GM23338 (cell line): ENCODE results near the gene XYLT1. TPM values are rescaled to one million over a fixed set of nuclear protein-coding genes. Genes with fewer than 3 reads are reported as not detected.

Source experiments
- ATAC-seq: fragments of 200-7000 bp; cut with Tn5 transposase; 3 replicates; pipeline ENCODE4 v1.9.1; 2020
- DNase-seq: peaks from one replicate; pipeline ENCODE4 v3.0.0-alpha.2; 2015; ENCODE audit warnings: low spot score
- H2AFZ ChIP-seq: fragments of 200-600 bp; sonication (generic); 2 replicates; pipeline ENCODE4 v1.8.0; 2016; ENCODE audit warnings: antibody characterized with exemption, mild to moderate bottlenecking, moderate library complexity
- H3F3A ChIP-seq: fragments of 200-600 bp; sonication (generic); replicated peaks from 2 replicates; pipeline ENCODE4 v1.8.0; 2017; ENCODE audit warnings: antibody characterized with exemption, mixed run types, low read depth
- H3K27ac ChIP-seq: fragments of 200-600 bp; sonication (generic); 2 replicates; pipeline ENCODE4 v1.6.1; 2016; ENCODE audit warnings: low read depth
- H3K27me3 ChIP-seq: fragments of 200-600 bp; sonication (generic); 2 replicates; pipeline ENCODE4 v1.8.0; 2016; ENCODE audit warnings: mild to moderate bottlenecking, mixed run types, moderate library complexity; ENCODE audit not compliant: insufficient read depth
- H3K36me3 ChIP-seq: fragments of 200-600 bp; sonication (generic); 2 replicates; pipeline ENCODE4 v1.8.0; 2016; ENCODE audit warnings: mild to moderate bottlenecking; ENCODE audit not compliant: insufficient read depth
- H3K4me1 ChIP-seq: fragments of 200-600 bp; sonication (generic); 2 replicates; pipeline ENCODE4 v1.8.0; 2016; ENCODE audit warnings: mild to moderate bottlenecking, moderate library complexity; ENCODE audit not compliant: insufficient read depth
- H3K4me2 ChIP-seq: fragments of 200-600 bp; sonication (generic); 2 replicates; pipeline ENCODE4 v1.7.1; 2017; ENCODE audit warnings: mixed run types
- H3K4me3 ChIP-seq: fragments of 200-600 bp; sonication (generic); 2 replicates; pipeline ENCODE4 v1.6.1; 2016; ENCODE audit warnings: mixed run types
- H3K79me2 ChIP-seq: fragments of 200-600 bp; sonication (generic); replicated peaks from 2 replicates; pipeline ENCODE4 v1.8.0; 2017; ENCODE audit warnings: mild to moderate bottlenecking; ENCODE audit not compliant: insufficient read depth
- H3K9me2 ChIP-seq: fragments of 200-600 bp; sonication (generic); 2 replicates; pipeline ENCODE4 v1.8.0; 2017; ENCODE audit not compliant: insufficient read depth
- H4K20me1 ChIP-seq: fragments of 200-600 bp; sonication (generic); replicated peaks from 2 replicates; pipeline ENCODE4 v1.8.0; 2017; ENCODE audit warnings: mild to moderate bottlenecking; ENCODE audit not compliant: insufficient read depth
- H3K27ac Mint-ChIP-seq: 2 replicates; pipeline ENCODE4 v1.8.0; 2020; ENCODE audit warnings: inconsistent platforms, mild to moderate bottlenecking, moderate library complexity, mixed read lengths
- H3K27me3 Mint-ChIP-seq: 3 replicates; pipeline ENCODE4 v1.8.0; 2022; ENCODE audit warnings: low read depth, mild to moderate bottlenecking, moderate library complexity, mixed read lengths, inconsistent platforms; ENCODE audit not compliant: insufficient read depth, poor library complexity
- H3K36me3 Mint-ChIP-seq: 3 replicates; pipeline ENCODE4 v1.8.0; 2021; ENCODE audit warnings: low read depth, mild to moderate bottlenecking, inconsistent platforms, moderate library complexity, mixed read lengths
- H3K4me1 Mint-ChIP-seq: 3 replicates; pipeline ENCODE4 v1.8.0; 2020; ENCODE audit warnings: mild to moderate bottlenecking, inconsistent platforms, mixed read lengths
- H3K4me3 Mint-ChIP-seq: 3 replicates; pipeline ENCODE4 v1.8.0; 2021; ENCODE audit warnings: moderate library complexity, mild to moderate bottlenecking, inconsistent platforms, mixed read lengths
- H3K9me3 Mint-ChIP-seq: 3 replicates; pipeline ENCODE4 v1.8.0; 2020; ENCODE audit warnings: moderate library complexity, mild to moderate bottlenecking, inconsistent platforms, mixed read lengths
- CREB1 ChIP-seq: fragments of 250-450 bp; sonication (Bioruptor Pico); IDR thresholded peaks from 2 replicates; pipeline ENCODE4 v1.5.0; 2020; ENCODE audit warnings: low read depth, mild to moderate bottlenecking, moderate library complexity
- ETS1 ChIP-seq: IDR thresholded peaks from 2 replicates; pipeline ENCODE4 v1.6.1; 2016; ENCODE audit warnings: antibody characterized with exemption
- EZH2 ChIP-seq: fragments of 200-600 bp; sonication (generic); IDR thresholded peaks from one replicate; pipeline ENCODE4 v1.8.0; 2017; ENCODE audit warnings: antibody characterized with exemption, mild to moderate bottlenecking, low read depth; ENCODE audit not compliant: unreplicated experiment
- EZH2phosphoT487 ChIP-seq: fragments of 200-600 bp; sonication (generic); IDR thresholded peaks from one replicate; pipeline ENCODE4 v1.8.1; 2018; ENCODE audit warnings: antibody characterized with exemption; ENCODE audit not compliant: unreplicated experiment
- JUNB ChIP-seq: IDR thresholded peaks from one replicate; pipeline ENCODE4 v1.6.1; 2016; ENCODE audit warnings: antibody characterized with exemption; ENCODE audit not compliant: unreplicated experiment
- NANOG ChIP-seq: IDR thresholded peaks from 2 replicates; pipeline ENCODE4 v1.6.1; 2016; ENCODE audit warnings: antibody characterized with exemption, borderline replicate concordance
- POLR2AphosphoS5 ChIP-seq: IDR thresholded peaks from 2 replicates; pipeline ENCODE4 v1.6.1; 2016; ENCODE audit warnings: antibody characterized with exemption, low read depth
- STAT1 ChIP-seq: IDR thresholded peaks from one replicate; pipeline ENCODE4 v1.6.1; 2016; ENCODE audit warnings: antibody characterized with exemption; ENCODE audit not compliant: unreplicated experiment
- ZNF114 ChIP-seq: fragments of 250-450 bp; sonication (Bioruptor Pico); IDR thresholded peaks from 2 replicates; pipeline ENCODE4 v1.5.0; 2020; ENCODE audit warnings: mild to moderate bottlenecking, moderate library complexity
- ZNF331 ChIP-seq: fragments of 250-450 bp; sonication (Bioruptor Pico); IDR thresholded peaks from 2 replicates; pipeline ENCODE4 v1.5.0; 2020; ENCODE audit warnings: low read depth, mild to moderate bottlenecking, moderate library complexity
- ZNF462 ChIP-seq: fragments of 250-450 bp; sonication (Bioruptor Pico); IDR thresholded peaks from 2 replicates; pipeline ENCODE4 v1.5.0; 2020; ENCODE audit warnings: mild to moderate bottlenecking, moderate library complexity
- polyA plus RNA-seq: library from polyadenylated mRNA; unstranded; fragments of >200 nt; fragmentation: Nextera tagmentation; extraction: Ambion mirVana; gene quantifications from 2 replicates; pipeline ENCODE4 v1.2.1, GENCODE V29; 2016
- total RNA-seq: library from RNA; depleted of rRNA; stranded (reverse); fragments of >200 nt; shearing (Covaris generic); gene quantifications from 2 replicates; pipeline ENCODE4 v1.2.3, GENCODE V29; 2014
- TF ChIP-seq, protein P1 (sequence below), 2 experiments: fragments of 200-600 bp in 1 of 2; sonication (generic) in 1 of 2; conservative IDR thresholded peaks; 2 replicates each; pipeline versions ENCODE4 v1.5.1 to v1.6.1; 2016 to 2017; ENCODE audit warnings: antibody characterized with exemption in 2 of 2, low read depth in 2 of 2, mild to moderate bottlenecking in 2 of 2, moderate library complexity in 1 of 2
- TF ChIP-seq, protein P2 (sequence below): IDR thresholded peaks from one replicate; pipeline ENCODE4 v1.6.1; 2018; ENCODE audit warnings: antibody characterized with exemption; ENCODE audit not compliant: unreplicated experiment

Gene XYLT1
- total and polyA plus RNA-seq, 2 experiments from 2014 or later: 3.5 to 24.7 TPM

- DNase-seq (no peak), ATAC-seq (no peak)
- peaks cover 8% of the 10 kb centered on the region; the same call in 1 of the 3 replicates for H3K36me3 Mint-ChIP-seq
- H3F3A ChIP-seq: no peaks in the 10 kb centered on the region
- H3K9me3 Mint-ChIP-seq: no peaks in the 10 kb centered on the region; the same call in 1 of the 3 replicates
- no peak for TF ChIP-seq NANOG
- no peak for TF ChIP-seq ZNF331 (CRISPR knock-in tag)
- no peak for TF ChIP-seq POLR2AphosphoS5
- no peak for TF ChIP-seq ZNF462 (CRISPR knock-in tag)
- no peak for TF ChIP-seq CREB1
- TF ChIP-seq EZH2: no peak
- no peak for TF ChIP-seq ZNF114 (CRISPR knock-in tag)
- TF ChIP-seq STAT1: no peak
- TF ChIP-seq, protein P1, sequence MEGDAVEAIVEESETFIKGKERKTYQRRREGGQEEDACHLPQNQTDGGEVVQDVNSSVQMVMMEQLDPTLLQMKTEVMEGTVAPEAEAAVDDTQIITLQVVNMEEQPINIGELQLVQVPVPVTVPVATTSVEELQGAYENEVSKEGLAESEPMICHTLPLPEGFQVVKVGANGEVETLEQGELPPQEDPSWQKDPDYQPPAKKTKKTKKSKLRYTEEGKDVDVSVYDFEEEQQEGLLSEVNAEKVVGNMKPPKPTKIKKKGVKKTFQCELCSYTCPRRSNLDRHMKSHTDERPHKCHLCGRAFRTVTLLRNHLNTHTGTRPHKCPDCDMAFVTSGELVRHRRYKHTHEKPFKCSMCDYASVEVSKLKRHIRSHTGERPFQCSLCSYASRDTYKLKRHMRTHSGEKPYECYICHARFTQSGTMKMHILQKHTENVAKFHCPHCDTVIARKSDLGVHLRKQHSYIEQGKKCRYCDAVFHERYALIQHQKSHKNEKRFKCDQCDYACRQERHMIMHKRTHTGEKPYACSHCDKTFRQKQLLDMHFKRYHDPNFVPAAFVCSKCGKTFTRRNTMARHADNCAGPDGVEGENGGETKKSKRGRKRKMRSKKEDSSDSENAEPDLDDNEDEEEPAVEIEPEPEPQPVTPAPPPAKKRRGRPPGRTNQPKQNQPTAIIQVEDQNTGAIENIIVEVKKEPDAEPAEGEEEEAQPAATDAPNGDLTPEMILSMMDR (conservative IDR thresholded peaks at IDR 0.05; ENCODE audit: low read depth in 2 of 2): no peak
- no peak for TF ChIP-seq EZH2phosphoT487
- no peak for TF ChIP-seq JUNB
- TF ChIP-seq, protein P2, sequence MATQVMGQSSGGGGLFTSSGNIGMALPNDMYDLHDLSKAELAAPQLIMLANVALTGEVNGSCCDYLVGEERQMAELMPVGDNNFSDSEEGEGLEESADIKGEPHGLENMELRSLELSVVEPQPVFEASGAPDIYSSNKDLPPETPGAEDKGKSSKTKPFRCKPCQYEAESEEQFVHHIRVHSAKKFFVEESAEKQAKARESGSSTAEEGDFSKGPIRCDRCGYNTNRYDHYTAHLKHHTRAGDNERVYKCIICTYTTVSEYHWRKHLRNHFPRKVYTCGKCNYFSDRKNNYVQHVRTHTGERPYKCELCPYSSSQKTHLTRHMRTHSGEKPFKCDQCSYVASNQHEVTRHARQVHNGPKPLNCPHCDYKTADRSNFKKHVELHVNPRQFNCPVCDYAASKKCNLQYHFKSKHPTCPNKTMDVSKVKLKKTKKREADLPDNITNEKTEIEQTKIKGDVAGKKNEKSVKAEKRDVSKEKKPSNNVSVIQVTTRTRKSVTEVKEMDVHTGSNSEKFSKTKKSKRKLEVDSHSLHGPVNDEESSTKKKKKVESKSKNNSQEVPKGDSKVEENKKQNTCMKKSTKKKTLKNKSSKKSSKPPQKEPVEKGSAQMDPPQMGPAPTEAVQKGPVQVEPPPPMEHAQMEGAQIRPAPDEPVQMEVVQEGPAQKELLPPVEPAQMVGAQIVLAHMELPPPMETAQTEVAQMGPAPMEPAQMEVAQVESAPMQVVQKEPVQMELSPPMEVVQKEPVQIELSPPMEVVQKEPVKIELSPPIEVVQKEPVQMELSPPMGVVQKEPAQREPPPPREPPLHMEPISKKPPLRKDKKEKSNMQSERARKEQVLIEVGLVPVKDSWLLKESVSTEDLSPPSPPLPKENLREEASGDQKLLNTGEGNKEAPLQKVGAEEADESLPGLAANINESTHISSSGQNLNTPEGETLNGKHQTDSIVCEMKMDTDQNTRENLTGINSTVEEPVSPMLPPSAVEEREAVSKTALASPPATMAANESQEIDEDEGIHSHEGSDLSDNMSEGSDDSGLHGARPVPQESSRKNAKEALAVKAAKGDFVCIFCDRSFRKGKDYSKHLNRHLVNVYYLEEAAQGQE: no peak
- no peak for TF ChIP-seq ETS1
- no peaks in the 10 kb centered on the region for H3K36me3 ChIP-seq
- H3K4me1 Mint-ChIP-seq: peaks cover 28% of the 10 kb centered on the region
- H3K4me3 Mint-ChIP-seq: no peak overlapping the region
- H4K20me1 ChIP-seq: peaks cover 4% of the 10 kb centered on the region; the same call in 1 of the 2 replicates
- no peak overlapping the region for H2AFZ ChIP-seq
- H3K27ac ChIP-seq: no peak overlapping the region
- H3K79me2 ChIP-seq: peaks cover 83% of the 10 kb centered on the region
- H3K27ac Mint-ChIP-seq: no peak overlapping the region; the same call in 1 of the 2 replicates
- H3K9me2 ChIP-seq: 0 out of 2 replicates have a peak, but pooled peaks cover 4% of the 10 kb centered on the region
- peaks cover 25% of the 10 kb centered on the region for H3K4me1 ChIP-seq
- no peaks in the 10 kb centered on the region for H3K27me3 ChIP-seq
- no peaks in the 10 kb centered on the region for H3K27me3 Mint-ChIP-seq
- no peak overlapping the region for H3K4me2 ChIP-seq
- no peak overlapping the region for H3K4me3 ChIP-seq
These were observed 33.5 kb downstream of the XYLT1 start for GRCh38 chr16:17437127-17437720.
